Stimulated activated CD8-positive, alpha-beta memory T cell treated with anti-CD3 and anti-CD28 coated beads, Interleukin-12 subunit alpha, Interleukin-12 subunit beta, amount 100 ng/mL, for 24 hours (primary cell): ENCODE data around the gene CLK4.
"Not testable (repeated sequence)": the region's sequence is repeated elsewhere in the genome, so short reads cannot be mapped to it uniquely, and the experiment has no call there.

Source experiments
- DNase-seq: peaks from one replicate; pipeline ENCODE4 v3.0.0-alpha.2; 2020; ENCODE audit errors: extremely low read depth

The CLK4 gene

DNA sequence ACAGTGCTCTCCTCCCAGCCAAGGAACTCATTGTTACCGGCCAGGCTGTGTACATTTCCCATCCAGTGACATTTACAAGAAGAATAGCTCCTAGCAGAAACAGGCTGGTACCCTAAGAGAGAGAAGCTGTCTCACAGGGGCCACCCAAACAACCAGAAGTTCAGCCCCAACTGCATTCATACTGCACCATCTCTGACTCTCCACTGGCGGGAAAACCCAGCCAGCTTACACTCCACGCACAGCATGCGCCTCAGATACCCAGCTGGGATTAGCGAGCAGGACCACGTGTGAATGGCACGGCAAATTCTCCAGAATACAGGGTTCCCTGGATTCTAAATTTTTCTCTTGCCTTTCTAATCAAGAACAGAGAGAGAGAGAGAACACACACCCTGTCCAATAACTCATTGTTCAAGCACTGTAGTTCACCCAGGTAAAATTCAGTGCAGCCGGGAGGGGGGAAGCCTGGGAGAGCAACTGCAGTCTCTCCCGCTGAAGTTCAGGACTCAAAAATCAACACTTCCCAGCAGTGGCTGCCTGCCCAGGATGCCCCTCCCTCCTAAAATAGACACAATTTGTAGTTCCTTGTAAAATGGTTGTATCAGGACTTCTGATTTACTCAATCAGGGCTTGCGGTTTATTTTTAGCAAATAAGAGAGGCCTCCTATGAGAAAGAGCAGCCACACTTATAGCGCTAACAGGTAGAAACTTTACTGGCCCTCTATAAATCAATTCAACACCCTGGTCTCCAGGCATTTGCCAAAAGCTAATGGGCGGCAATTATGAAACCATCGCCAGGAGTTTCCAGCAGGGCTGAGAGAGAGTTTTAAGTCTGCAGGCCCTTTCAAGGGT is 38.9 kb downstream of the CLK4 start:
- no peak for DNase-seq

DNA sequence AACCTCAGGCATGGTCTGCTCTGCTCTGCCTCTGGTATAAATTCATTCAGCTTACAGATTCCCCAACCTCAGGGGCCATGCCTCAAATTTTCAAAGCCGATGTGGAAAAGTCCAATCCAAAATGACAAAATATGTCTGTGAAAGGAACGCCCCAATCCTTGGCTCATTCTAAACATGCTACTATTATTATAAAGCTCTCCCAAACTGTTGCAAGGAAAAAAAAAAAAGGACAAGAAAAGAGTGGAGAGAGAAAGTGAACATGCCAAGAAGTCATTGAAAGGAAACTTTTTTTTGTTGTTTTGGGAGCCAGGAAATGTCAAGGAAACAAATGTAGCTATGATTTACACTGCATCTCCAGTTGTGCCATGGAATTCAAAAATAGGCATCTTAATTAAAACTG is 40.5 kb downstream of the CLK4 start:
- no peak for DNase-seq

DNA sequence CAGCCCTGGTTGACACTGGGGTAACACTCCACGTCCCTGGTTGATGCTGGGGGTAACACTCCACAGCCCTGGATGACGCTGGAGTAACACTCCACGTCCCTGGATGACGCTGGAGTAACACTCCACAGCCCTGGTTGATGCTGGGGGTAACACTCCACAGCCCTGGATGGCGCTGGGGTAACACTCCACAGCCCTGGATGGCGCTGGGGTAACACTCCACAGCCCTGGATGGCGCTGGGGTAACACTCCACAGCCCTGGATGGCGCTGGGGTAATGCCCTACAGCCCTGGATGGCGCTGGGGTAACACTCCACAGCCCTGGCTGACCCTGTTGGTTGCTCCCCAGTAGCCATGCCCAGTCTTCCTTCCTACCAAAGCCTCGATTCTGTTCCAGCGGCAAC is 41.4 kb downstream of the CLK4 start:
- DNase-seq = not testable (repeated sequence)

DNA sequence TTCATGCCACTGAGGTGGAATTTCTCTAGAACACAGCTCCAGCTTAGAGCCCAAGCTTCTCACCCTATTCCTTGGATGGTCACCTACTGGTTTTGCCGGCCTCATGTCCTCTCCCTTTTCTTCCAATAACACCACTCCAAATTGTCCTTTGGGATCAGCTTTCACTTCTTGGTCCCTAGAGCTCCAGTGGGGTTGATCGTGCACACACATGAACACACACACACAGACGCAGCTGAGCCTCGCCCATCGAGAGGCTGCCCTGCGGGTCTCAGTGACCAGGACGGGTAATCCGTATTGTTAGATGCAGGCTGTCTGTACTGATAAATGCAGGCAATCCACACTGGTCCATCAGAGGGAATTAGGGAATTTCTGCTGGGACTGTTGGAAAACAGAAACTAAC is 43.6 kb downstream of the CLK4 start:
- DNase-seq = no peak

DNA sequence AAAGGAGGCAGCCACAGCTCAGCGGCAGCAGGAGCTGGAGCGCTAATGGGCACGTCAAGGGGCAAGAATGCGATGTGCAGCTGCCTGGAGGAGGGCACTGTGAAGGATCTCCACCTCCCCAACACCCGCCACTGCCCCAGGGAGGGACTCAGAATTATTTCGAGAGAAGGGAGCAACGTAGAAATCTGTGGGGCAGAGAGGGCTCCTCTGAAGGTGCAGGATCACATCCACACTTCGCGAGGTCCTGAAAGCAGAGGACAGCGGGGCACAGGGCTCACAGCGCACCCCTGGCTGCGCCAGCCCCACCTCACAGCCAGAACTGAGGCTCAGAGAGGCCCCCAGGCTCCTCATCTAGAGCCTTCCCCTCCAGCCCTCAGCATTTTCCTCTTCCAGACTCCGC is 44.6 kb downstream of the CLK4 start:
- DNase-seq = no peak

DNA sequence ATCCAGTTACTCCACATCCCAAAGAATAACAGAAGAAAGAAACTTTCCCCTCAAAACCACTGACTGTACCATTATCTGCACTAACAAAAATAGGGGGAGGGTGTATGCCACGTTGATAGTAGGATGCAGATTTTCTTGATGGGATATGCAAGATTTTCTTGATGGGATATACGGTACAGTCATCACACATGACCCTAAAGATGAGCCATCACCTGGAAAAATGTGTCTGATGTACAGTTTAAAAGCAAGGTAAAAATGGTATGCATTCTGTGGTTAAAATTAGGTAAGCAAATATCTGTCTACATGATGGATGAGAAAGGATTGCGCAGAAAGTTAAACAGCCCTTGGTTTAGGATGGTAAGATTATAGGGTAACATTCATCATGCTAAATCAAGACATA is 45.2 kb downstream of the CLK4 start:
- DNase-seq = no peak

DNA sequence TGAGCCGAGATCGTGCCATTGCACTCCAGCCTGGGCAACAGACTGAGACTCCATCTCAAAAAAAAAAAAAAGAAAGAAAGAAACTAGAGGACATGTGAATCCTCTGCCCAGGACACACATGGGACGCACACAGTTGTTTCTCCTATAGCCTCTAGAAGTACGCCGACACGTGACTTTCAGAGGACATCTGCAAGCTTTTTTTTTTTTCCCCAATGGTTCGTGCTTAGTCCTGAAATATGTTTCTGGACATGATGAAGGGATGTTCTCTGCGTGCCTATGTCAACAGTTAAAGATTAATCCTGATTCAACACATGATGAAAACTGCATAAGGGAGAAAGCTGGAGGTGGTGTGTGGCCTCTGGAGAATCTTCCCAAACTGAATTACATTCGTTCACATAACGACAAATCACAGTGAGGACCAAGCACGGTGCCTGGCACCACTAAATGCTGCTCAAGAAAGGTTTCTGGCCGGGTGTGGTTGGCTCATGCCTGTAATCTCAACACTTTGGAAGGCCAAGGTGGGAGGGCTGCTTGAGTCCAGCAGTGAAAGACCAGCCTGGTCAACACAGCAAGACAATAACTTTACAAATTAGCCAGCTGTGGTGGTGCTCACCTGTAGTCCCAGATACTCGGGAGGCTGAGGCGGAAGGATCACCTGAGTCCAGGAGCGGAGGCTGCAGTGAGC is 46.4 kb downstream of the CLK4 start:
- DNase-seq = no peak

DNA sequence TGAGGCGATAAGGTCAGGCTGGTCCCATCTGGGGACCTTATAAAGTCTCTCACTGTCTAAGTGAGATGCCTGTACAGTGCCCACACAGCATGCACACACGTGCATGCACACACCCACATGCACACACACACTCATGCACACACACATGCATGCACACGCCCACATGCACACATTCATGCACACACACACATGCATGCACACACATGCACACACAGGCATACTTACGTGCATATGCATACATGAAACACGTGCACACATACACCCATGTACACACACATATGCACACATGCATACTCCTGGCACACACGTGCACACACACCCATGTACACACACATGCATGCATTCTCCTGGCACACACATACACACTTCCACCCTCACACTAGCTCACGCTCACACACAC is 48.9 kb downstream of the CLK4 start:
- no peak for DNase-seq

DNA sequence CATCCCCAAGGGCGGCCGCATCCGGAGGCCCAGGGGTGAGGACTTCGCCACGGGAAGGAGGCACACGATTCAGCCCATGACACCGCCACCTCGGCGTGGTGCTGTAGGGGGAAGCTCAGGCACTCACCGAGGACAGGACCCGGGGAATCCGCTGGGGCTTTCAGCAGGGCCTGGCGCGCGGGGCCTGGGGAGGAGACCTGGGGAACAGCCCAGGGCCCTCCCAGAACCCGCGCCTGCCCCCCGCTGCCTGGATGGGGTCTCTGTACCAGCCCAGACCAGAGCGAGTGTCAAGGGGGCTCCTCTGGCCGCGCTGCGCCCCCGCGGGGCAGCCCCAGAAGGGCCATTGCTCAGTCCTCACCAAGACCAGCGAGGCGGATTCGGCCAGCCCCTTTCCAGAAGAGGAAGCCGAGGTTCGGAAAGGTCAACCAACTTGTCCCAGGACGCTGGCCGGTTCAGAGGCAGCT is 49.4 kb downstream of the CLK4 start:
- DNase-seq = no peak

DNA sequence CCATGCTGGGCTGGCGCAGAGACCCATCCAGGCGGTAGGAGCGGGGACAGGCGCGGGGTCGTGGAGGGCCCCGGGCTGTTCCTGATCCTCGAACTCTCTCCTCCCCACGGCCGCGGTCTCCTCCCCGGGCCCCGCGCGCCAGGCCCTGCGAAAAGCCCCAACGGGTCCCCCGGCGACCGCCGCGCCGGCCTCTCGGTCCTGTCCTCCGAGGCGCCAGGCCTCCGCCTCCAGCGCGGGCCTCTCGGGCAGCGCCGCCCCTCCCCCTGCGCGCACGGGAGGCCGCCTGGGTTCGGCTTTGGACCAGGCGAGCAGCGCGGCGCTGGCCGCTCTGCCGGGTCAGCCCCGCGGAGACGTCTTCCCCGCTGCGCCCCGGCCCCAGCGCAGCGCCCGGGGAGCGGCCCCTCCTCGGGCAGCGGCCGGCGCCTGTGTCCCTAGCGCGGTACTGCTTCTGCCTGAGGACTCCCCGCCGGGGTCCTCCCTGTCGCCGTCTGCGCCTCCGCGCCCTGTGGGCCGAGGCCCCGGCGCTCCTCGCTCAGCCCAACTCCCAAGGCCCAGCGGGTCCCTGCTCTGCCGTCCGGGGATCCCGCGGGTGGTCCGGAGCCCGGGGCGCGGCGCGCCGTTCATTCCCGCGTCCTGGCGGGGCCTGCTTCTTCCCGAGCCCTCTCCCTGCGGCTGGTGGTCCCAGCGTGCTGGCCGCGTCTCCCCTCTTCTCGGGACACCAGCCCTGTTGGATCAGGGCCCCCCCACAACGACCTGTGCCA is 50.1 kb downstream of the CLK4 start:
- no peak for DNase-seq

DNA sequence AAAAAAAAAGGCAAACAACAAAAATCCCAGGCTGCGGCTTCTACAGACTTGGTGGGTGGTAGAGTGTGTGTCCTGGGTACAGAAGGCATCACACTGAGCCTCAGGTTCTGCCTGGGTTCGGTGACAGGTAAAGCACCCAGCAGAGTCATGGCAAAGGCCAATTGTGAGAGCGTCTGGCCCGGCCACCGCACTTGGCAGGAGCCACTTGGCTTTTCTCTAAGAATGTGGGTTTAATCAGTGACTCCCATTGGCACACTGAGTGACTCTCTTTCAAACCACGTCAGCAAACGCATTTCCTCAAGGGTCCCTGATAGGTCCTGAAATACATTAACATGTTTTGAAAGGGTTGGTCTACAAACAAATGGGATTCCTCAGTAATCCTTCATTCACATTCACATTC is 53.6 kb downstream of the CLK4 start:
- DNase-seq = no peak

DNA sequence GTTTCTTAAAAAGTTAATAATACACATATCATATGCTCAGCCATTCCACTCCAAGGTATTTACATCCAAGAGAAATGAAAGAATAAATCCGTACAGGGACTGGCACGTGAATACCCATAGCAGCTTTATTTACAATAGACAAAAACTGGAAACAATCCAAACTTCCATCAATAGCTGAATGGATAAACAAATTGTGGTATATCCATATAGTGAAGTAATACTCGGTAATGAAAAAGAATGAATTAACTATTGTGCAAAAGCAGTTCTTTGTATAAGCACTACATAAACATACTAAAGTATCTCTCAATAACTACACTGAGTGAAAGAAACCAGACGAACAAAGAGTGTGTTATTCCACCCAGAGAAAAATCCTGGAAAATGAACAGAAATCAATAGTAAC is 54.2 kb downstream of the CLK4 start:
- DNase-seq = no peak

DNA sequence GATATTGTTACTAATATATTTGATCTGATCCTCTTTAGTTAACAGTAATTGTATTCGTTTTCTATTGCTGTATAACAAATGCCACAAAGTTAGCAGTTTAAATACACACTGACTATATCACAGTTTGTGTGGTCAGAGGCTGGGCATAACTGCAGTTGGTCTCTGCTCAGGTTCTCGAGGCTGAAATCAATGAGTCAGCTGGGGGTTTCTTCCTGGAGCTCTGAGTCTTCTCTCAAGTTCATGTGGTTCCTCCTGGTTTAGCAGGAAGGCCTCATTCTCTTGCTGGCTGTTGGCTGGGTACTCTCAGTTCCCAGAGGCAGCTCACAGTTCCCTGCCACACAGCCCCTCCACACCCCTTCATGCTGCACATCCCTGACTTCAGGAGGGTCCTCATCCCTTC is 57.4 kb downstream of the CLK4 start:
- DNase-seq = no peak

DNA sequence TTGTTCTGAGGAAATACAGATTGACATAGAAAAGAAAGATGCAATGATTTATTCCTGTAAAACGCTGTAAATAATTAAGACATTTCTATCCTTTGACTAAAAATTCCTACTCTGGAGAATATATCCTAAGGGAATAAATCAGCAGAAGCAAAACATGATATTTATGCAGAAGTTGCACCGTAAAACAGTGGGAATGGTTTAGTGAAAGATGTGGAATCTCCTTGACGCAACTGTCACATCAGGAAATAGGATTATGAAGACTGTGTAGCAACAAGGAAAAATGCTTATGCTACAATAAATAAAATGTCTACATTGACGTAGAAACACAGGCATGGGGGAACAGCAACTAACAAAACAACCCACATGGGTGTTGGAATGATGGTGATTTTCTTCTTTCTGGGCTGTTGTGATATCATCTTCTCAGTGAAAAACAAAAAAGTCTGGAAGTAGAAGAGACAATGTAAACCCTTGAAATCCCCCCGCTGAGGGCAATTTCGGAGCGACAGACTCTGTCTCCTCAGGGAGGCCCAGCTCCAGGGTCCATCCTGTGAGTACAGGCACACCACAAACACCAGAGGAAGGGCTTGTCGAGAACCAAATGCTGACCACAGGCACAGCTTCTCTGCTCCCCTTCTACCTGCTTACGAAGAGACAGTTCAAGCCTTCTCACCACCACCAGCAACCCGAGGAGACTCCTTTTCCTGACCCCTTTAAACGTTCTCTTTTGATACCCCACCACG is 61.9 kb downstream of the CLK4 start:
- DNase-seq = no peak

DNA sequence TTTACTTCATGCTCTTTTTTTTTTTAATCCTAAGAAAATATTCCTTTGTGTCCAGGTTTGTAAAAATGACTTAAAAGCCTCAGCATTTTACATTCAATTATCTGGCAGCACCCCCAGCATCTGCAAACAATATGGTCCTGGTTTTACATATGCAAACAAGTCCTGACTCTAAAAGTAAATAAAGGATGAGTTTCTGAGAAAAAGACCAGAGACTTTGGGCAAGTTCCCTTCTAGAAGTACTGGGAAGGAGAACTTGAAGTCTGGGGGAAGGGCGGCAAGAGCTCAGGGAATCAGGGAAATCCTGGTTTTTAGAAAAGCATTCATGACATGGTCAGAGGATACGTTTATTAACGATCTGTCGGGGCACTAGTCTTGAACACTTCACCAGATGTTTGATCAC is 62.5 kb downstream of the CLK4 start:
- DNase-seq = no peak

DNA sequence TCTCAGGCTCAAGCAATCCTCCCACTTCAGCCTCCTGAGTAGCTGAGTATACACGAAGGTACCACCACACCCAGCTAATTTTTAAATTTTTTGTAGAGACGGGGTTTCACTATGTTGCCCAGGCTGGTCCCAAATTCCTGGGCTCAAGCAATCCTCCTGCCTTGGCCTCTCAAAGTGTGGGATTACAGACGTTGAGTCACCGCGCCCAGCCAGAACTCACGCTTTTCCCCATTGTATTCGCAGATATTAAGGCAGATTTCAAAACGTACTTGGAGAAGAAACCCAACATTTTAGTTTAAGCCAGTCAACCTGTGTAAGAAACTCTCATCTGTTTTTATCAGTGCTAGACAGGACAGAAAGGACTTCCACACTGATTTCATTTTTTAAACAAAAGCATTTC is 63.2 kb downstream of the CLK4 start:
- no peak for DNase-seq

DNA sequence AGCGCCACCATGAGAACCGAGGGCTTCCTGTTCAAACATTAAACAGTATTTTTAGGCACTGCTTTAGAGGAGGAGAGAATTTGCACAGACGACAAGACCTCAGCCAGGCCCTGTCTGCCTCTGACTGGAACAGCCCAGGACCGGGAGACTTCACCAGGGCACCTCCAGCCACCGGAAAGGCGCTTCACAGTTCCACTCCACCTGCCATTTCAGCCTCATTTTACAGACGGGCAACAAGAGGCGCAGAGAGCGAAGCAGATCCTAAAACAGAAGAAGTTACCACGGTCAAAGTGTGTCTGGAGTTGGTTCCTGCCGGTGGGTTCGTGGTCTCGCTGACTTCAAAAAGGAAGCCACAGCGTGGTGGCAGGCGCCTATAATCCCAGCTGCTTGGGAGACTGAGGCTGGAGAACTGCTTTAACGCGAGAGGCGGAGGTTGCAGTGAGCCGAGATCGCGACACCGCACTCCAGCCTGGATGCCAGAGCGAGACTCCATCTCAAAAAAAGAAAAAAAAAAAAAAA is 65.0 kb downstream of the CLK4 start:
- no peak for DNase-seq

DNA sequence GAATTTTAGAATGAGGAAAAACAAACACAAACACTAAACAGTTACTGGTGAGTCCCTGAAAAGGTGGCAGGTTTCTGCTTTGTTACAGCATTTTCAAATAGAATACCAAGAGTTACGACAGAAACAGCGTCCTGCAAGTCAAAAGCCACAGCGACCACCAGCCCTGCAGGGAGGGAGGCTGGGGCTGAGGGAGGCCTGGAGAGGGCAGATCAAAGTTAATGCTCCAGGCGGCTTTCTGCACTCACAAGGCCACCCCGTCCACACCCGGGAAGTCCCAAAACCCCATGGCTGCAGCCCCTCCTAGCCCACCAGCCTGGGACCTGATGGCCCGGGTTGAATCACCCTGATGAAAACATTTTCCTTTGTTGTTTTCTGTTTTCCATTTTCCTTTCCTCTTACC is 65.9 kb downstream of the CLK4 start:
- no peak for DNase-seq

DNA sequence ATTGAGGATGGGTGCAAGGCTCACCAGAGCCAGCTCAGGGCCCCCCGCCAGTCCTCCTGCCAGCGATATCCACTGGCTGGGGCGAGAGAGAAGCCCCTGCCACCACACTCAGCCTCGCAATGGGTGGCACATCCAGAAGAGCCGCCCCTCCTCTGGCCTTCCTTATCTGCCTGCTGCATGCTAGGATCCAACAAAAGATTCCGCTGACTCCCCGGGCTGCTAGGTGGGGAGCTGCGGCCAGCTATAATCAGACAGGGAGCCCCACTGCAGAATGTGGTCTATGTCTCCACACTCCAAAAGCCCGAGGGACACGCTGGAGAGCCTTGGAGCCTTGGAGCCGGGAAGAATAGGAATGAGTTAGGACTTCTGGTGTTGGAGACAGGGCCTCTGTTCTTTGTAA is 69.4 kb downstream of the CLK4 start:
- no peak for DNase-seq

DNA sequence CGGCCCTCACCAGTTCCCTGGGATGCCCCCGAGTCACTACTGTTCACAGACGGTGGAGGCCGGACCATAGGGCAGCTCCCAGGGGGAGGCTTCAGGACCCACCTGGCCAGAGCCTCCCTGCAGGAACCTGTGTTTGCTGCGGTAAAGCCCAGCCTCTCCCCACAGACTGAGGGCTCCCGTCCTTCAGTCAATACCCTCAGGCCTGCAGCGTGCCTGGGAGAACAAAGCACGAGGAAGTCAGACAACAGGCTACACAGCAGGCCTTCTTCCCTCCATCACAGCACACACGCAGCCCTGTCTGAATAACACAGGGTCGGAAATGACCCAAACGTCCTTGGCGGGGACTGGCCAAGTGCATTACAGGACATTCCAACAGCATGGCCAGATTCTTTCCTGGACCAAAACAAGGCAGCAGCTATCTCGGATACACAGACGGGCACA is 71.1 kb downstream of the CLK4 start:
- no peak for DNase-seq

DNA sequence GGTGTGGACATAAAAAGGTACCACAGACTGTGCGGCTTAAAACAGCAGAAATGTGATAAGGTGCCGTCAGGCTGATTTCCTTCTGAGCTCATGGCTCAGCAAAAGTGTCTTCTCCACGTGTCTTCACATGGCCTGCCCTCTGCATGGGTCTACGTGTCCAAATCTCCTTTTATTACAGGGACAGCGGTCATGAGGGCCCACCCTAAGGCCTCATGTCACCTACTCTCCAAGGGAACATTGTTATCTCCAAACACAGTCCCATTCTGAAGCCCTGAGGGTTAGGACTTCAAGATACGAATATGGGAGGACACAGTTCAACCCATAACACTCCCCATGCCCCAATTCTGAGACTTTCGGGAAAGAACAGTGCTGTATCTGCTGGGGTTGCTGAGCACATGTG is 71.8 kb downstream of the CLK4 start:
- DNase-seq = no peak

DNA sequence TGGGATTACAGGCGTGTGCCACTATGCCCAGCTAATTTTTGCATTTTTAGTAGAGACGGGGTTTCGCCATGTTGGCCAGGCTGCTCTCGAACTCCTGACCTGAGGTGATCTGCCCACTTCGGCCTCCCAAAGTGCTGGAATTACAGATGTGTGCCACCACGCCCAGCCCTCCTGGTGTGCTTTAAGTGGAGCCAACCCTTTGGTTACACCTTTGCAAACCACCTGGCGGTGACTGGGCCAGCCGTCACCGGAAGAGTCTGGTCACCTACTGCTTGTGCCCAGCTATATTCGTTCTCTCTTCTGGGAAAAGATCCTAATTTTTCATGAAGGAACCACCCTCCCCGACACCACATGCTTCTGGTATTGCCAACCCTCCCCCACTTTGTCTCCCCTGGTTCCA is 72.5 kb downstream of the CLK4 start:
- DNase-seq = no peak
